HFFc6 (cell line): ENCODE data around the gene SERPIND1. TPM values are rescaled to one million over a fixed set of nuclear protein-coding genes. Genes with fewer than 3 reads are reported as not detected.

Experiments
- total RNA-seq, 6 experiments: library from RNA; stranded (reverse); fragmentation: NEBNext Ultra II Directional; extraction: Animal tissue kit (Norgen Biotek cat#: 25700); gene quantifications; 2 replicates in 1 of 6; 3 replicates in 5 of 6; pipeline ENCODE4 v1.2.3, GENCODE V29; 2021

SERPIND1 gene
- total RNA-seq, 6 experiments from 2014 or later: 0.07 to 0.19 (median 0.11) TPM; not detected in 1

Other genes starting within 250 kb of the SERPIND1 start
- 10 to 100 TPM; 51.0 to 61.3 (median 57.2) TPM for gene PI4KA, start 84.7 kb downstream of the SERPIND1 start, total RNA-seq
- 10 to 100 TPM; 34.2 to 40.7 (median 38.0) TPM for gene SNAP29, start 84.9 kb downstream of the SERPIND1 start, total RNA-seq
- 10 to 100 TPM; 44.0 to 51.5 (median 47.6) TPM for gene CRKL, start 143.3 kb downstream of the SERPIND1 start, total RNA-seq
- under 1 TPM in 3 of 6 experiments, not detected in 3; 0.15 to 0.51 (median 0.31) TPM for gene AIFM3, start 193.1 kb downstream of the SERPIND1 start, total RNA-seq
- gene LZTR1, start 208.2 kb downstream of the SERPIND1 start, total RNA-seq: 10 to 100 TPM; 50.6 to 64.0 (median 57.2) TPM
- gene THAP7, start 228.0 kb downstream of the SERPIND1 start, total RNA-seq: 10 to 100 TPM; 17.8 to 23.1 (median 21.1) TPM
- 1 to 10 TPM; 1.6 to 4.0 (median 1.9) TPM for gene P2RX6, start 241.1 kb downstream of the SERPIND1 start, total RNA-seq